Occipital lobe (tissue), 2 donors: ENCODE results near the gene CPNE6. TPM values are rescaled to one million over a fixed set of nuclear protein-coding genes. Genes with fewer than 3 reads are reported as not detected.

ENCODE experiments used
- DNase-seq: peaks from one replicate; lab custom pipeline; 2025; lab: John Stamatoyannopoulos, UW
- total RNA-seq: library from RNA; depleted of rRNA; stranded (reverse); fragments of >200 nt; gene quantifications from one replicate; pipeline ENCODE4 v1.2.3, GENCODE V29; 2014

CPNE6 gene
- total RNA-seq, 1 donor from 2014 or later, result 10.8 TPM

DNA sequence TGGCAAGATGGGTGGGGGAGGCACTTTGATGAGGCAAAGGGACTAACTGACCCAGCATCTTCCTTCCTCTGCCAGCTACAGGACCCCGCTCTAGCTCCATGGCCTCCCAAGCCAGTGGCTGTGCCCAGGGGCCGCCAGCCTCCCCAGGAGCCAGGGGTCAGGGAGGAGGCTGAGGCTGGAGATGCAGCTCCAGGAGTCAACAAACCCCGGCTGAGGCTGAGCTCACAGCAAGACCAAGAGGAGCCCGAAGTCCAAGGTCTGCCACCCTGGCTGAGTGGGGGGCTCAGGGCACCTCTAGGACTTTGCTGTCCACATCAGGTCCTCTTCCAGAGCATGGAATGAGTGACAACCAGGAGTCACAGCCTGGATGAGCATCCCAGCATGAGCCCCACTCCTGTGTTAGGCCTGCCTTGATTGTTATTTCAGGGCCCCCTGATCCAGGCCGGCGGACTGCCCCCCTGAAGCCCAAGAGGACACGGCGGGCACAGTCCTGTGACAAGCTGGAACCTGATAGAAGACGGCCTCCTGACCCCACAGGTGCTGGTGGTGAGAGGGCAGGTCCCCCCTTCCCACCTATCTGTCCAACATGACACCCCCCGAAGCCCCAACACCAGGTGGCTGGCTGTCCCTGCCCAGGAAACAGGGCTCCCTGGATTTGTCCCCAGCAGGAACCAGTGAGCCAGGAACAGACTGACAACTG, 2.5 kb upstream of the CPNE6 start:
- no peak for DNase-seq

DNA sequence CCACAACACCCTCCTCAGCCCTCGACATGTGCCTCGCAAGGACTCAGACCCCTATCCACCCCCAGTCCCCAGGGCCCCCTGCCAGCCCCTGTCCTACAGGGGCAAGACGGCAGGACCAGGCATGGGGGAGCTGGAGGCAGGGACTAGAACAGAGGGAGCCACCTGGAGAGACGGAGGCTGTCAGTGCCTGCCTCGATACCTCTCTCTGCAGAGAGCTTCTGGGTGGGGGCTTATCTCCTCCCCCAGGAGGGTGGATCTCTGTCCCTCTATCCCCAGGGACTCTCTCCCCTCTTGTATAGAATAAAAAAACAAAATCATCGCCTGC, 2.0 kb upstream of the CPNE6 start:
- DNase-seq, result no peak

DNA sequence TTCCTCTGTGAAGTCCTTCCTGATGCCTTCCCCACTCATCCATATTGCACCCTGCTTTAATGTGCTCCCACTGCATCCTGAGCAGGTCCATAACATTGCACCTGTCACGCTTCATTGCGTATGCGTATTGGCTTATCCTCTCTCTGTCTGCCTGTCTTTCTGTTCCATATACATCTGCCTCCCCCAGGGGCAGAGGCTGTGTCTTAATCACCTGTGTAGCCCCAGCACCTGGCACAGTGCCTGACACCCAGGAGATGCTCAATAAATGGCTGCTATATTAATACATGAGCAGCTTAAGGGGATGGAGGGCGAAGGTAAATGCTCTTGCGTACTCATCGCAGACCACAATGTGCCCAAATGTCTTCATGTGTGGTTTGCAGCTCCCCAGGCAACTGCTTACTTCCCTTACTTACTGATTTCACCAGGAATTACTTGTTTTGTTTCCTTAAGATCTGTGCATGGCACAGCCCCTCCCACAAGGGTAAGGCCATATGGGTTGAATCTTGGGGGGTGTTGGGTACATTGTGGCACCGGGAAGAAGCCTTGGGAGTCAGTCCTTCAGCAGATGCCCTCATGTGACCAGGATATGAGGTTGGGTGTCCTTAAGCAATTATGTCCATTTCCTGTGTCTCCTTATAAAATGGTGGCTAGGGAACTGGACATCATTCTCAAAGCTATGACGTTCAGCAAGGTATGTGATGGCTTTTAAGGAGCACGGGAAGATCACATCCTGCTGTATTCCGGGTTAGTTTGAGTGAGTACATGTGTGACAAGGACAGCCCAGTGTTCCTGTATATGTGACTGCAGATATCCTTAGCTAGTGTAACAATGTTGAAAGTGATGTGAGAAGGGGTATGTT, 848 bp upstream of the CPNE6 start:
- DNase-seq, result no peak

DNA sequence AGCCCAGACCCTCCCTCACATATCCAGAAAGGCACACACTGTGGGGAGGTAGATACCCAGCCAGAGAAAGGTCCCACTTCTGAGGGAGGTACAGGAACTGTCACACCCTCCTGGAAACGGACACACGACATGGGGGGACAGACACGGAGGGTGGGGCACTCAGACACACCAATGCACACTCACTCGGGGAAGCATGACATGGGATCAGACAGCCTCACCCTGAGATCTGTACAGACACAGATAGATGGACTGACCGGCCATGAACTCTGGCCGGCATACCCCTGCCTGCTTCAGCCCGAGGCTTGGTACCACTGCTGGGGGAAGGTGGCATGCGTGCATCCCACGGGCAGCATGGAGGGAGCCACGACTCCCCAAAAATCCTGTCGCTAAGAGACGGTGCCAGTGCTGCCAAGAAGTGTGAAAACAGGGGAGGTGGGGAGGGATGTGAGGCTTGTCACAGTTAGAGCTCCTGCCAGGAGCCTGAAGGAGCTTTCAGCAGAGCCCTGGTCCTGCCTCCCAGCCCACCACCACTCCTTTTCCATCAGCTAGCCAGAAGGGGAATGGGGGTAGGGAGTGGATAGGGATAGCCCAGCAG, 571 bp downstream of the CPNE6 start:
- DNase-seq, result peak; percentile 62

DNA sequence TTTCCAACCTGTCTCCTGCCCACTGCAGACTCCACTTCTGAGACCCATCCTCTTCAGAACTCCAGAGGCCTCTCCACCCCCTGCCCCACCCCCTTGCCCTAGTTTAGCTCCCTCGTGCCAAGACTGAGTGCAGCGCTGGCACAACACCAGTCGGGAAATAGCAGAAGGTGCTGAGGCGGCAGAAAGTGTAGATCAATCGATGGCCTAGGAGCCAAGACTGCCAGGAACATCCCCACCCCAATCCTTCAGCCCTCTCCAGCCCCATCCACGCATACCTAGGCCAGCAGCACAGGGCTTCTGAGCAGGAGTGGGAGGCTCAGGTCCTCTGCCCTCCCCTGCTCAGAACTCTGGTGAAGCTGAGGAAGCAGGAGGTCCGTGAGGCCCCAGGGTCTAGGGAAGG, 1.1 kb downstream of the CPNE6 start:
- peak; percentile 62 for DNase-seq

DNA sequence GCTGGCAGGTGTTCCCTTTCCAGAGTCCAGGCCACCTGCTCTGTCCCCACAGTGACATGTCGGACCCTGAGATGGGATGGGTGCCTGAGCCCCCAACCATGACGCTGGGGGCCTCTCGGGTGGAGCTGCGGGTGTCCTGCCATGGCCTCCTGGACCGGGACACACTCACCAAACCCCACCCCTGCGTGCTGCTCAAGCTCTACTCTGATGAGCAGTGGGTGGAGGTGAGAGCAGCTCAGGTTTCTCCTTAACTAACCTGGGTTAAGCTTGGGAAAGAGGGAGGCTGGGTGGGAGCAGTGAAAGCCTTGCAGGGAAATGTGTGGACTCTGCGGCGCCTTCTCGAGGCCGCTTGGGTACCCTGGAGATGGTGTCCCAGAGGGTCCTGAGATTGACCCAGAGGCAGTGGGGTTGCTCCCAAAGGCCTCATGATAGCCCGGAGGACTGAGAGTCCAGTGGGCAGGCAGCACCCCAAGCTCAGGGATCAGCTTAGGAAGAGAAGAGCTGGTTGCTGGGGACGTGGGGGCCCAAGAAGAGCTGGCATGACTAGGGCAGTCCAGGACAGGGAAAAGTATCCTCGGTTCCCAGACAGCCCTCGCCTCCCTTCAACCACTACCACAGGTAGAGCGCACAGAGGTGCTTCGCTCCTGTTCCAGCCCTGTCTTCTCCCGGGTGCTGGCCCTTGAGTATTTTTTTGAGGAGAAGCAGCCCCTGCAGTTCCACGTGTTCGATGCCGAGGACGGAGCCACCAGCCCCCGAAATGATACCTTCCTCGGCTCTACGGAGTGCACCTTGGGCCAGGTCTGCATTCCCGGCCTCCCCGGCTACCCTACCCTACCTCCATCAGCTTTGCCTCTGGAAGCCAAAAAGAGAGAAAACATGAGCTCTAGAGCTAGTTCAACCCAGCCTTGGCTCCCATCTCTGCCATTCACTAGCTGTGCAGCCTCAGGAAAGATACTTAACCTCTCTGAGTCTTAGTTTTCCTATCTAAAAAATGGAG, 1.8 kb downstream of the CPNE6 start:
- no peak for DNase-seq

DNA sequence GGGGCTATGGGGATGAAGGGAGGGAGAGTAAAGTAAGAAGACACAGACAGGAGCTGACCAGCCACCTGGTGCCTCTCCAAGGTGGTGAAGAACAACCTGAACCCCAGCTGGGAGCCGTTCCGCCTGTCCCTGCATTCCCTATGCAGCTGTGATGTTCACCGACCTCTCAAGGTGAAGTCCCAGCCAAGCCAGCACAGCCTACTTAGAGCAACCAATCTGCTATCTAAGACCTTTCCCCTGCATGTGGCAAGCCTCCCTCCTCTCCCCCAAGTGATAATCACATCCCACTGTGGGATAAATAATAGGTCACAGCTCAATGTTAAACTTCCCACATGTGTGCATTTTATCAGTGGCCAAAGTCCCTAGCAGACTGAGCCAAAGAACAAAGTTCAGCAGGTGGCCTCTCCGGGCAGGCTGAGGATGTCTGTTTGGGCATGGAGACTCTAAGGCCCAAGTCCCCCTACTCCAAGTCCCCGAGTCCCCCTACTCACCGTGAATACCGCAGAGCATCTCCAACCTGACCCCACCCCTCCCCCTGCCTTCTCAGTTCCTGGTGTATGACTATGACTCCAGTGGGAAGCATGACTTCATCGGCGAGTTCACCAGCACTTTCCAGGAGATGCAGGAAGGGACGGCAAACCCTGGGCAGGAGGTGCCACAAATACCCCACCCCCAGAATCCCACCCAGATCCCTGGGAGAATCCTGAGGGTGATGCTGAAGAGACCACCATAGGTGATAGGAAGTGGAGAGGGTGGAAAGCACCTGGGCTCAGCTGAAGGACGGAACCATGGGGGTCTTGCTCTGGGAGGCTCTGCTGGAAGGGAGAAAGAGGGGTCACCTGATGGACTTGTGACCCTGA, 3.5 kb downstream of the CPNE6 start:
- no peak for DNase-seq

DNA sequence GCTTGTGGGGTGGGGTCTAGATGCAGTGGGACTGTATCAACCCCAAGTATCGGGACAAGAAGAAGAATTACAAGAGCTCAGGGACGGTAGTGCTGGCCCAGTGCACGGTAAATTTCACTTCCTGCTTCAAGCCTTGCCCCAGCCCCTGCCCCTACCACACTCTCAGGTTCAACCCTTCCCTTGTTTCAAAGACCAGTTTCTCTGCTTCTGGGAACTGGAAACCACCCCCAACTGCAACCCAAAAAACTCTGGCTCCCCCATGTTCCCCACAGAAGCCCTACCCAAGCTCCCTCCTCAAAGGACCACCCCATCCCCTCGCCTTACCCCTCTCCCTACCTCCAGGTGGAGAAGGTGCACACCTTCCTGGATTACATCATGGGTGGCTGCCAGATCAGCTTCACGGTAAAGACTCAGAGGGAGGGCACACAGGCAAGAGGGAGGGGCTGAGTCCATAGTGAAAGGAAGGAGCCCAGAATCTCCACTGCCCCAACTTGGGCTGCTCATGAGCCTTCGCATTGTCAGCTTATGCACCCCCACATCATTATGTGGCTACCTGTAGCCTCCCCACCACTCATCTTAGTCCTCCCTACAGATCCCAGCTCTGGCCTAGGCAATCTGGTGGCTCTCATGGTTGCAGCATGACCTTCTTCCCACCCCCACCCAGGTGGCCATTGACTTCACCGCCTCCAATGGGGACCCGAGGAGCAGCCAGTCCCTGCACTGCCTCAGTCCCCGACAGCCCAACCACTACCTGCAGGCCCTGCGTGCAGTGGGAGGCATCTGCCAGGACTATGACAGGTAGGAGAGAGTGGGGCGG, 4.3 kb downstream of the CPNE6 start:
- DNase-seq, result no peak

DNA sequence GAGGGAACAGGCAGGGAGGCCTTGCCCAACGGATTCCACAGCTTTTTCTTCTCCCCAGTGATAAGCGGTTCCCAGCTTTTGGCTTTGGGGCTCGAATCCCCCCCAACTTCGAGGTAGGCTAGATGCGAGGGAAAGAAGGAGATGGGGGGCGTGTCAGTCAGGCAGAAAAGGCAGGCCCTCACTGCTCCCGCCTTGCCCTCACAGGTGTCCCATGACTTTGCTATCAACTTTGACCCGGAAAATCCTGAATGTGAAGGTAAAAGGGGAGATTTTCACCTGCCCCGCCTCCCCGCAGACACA, 4.9 kb downstream of the CPNE6 start:
- DNase-seq, result no peak

DNA sequence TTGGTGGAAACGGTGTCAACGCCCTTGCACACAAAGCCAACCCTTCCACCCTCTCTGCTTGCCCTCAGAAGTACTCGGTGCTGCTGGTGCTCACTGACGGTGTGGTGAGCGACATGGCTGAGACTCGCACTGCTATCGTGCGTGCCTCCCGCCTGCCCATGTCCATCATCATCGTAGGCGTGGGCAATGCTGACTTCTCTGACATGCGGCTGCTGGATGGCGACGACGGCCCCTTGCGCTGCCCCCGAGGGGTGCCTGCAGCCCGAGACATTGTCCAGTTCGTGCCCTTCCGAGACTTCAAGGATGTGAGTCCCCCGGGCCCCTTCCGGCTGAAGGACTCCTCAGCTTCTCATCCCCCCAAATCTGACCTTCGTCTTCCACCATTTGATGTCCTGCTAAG, 5.7 kb downstream of the CPNE6 start:
- DNase-seq, result no peak

DNA sequence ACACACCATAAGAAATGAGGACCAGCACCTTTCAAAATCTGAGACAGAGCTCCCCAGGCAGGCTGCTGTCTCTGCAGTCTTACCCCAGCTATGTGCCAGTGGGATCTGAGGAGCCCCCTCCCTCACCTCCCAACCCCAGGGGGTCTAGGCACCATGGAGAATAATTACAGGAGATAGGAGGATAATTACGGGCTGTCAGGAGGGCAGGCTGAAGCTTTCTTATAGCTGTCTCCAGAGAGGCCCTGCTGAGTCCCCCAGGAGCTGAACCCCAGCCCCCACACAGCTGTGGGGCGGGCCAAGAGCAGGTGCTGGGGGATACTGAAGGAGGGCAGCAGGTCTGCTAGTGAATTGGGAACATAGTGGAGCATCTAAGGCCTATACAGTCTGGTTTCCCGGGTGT, 6.8 kb downstream of the CPNE6 start:
- DNase-seq, result no peak

DNA sequence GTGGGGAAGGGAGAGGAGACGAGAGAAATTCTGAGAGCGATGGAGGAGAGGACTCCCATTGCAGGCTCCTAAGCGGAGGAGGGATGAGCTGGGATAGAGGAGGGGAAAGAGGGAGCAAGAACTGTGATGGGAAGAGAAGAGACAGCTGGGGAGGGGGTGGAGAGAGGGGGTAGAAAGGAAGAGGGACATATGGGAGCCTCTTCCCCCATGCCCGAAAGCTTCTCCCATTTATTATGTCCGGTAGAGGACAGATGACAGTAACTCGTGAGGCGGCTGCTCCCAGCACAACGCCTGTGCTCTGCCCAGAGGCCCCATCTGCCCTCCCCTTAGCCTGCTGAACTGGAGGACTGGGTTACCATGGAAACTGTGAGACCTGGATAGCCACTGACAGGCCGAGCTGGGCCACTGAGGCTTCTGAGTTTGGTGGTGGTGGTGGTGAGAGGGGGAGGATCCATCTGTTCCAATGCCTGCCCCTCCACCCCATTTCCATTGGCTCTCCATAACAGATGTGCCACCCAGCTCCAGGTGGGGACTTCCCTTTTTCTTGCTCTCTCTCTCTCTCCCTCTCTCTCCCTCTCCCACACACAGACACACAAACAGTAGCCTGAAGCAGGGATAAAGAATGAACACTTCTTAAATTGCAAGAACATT, 8.3 kb downstream of the CPNE6 start:
- no peak for DNase-seq

DNA sequence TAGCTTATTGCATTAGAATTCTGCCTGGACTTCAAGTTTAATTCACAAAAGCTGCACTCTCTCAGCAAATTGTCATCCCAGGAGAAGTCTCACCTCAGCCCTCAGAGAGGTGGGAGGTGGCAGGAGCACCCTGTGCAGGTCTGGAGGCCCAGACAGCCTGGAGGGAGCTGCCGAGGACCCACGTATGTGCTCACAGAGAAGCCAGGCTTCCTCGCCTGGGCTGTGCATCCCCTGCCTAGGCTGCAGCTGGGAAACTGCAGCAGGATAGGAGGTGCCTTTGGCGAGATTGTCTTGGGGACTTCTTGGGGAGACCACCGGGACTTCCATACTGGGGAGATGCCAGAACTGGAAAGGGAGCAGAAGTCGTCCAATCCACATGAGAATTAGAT, 8.8 kb downstream of the CPNE6 start:
- no peak for DNase-seq

DNA sequence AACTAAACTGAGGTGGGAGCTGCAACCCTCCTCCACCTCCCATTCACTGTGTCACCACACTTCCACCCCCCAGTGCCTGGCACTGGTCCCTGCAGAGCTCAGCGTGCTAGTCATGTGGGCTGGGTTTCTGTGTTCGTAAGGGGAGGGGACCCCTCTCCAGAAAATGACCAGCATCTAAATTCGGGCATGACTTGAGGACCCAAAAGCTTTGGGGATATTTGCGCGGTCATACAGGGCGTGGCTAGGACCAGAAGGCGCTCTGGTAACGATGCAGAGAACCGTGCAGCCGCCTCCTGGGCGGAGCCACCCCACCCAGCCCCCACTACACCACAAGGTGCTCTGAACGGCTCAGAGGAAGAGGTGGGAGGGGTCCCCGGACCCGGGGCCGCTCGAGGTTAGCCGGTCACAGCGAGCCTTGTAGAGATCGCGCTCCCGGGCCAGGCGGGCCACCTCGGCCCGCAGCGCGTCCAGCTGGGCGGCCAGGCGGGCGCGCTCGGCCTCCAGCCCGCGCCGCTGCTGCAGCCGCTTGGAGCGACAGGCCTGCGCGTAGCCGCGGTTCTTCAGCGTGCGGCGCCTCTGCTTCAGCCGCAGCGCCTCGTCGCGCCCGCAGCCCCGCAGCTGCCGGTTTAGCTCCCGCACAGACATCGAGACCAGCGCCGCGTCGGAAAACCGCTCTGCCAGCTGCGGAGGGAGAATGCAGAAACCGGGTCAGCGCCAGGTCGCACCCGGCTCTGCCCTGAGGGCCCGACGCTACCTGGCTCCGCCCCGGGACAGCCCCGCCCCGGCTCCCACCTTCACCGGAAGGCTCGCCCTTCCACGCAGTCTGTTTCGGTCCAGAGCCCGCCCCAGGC, 9.8 kb downstream of the CPNE6 start:
- DNase-seq, result peak; percentile 37

DNA sequence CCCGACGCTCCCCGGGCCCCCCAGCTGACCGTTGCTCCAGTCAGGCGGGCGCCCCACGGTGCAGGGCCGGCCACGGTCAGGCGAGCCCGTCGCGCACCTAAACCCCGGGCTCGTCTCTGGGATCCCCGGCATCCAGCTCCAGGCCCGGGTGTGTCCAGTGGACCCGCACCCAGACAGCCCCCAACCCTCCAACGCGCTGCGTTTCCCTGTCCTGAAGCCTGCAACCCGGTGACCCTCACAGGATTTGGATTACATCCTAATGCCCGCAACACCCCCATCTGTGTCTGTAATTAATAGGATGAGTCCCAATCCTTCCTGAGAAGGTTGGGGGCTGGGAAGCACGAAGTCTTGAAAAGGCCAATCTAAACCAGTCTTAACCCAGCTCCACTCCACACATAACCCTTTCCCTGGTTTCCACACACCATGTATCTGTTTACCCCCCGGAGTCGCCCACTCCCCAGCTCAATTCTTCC, 10.4 kb downstream of the CPNE6 start:
- no peak for DNase-seq

DNA sequence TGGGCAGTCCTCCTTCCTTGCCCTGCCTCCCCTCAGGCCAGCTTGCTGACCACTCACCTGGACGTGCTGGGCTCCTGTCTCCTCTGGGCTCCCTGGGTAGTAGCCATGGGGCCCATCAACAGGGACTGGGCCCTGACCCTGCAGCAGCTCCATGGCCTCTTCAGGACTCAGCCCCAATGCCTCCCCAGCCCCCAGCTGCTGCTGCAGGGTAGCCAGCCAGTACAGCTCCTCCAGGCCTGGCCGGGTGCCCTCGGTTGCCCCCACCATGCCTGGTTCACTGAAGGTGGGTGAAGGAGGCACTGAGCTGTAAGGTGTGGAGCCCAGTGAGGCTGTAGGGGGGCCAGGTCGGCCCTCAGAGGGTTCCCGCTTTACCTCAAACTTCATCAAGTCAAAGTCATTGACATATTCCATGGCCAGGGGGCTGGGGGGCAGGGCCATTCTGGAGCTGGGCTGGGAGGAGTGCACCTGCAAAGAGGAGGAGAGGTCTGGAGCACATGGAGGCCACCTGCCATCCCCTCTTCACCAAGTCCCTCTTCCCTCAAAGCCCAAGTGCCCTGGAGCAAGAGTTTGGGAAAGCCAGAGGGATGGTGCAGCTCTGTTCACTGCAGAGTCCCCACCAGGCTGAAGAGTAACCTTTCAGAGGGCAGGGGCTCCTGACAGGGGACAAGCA, 11.2 kb downstream of the CPNE6 start:
- DNase-seq, result no peak

DNA sequence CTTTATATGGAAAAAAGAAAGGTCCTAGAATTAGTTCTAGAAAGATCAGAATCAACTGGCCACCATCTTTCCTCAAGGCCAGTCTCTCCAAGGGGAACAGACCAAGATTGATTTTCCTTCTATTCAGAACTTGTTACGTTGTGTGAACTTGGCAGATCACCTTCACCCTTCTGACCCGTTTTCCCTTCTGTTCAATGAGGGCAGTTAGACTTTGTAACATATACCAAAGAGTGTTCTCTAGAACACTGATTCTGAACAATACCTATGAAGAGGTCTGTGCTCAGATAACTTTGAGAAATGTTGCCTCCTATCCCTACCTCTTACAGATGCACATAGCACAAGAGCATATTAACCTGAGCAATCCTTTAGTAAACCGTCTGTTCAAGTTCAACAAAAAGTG, 12.1 kb downstream of the CPNE6 start:
- no peak for DNase-seq

DNA sequence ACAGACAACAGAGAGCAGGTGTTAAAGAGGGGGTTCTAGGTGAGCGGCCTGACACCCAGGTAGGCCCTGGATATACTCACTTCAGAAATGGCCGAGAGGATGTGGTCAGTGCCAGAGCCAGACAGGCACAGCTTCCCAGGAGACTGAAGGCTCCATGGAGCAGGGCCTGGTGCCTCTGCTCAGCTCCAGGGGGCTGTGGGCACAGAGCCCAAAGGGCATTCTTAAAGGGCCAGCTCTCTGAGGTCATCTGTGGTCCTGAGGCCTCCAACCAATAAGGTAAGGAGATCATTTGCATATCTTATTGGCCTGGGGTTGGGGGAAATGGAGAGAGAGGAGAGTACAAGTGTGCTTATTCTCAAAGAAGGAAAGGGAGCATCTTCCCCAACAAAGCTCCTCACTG, 13.1 kb downstream of the CPNE6 start:
- no peak for DNase-seq
